Activated CD4-positive, CD25-positive, alpha-beta regulatory T cell treated with anti-CD3 and anti-CD28 coated beads, Interleukin-2, amount 50 U/mL, for 24 hours (primary cell): ENCODE results near the gene KCNJ1.

Experiments used
- ATAC-seq, 2 donors: fragments of 150-1000 bp; cut with Tn5 transposase; one replicate each; pipeline ENCODE4 v1.10.0; 2021; ENCODE audit warnings: mild to moderate bottlenecking in 1 of 2, moderate library complexity in 1 of 2

Gene KCNJ1

GRCh38 chr11:128867277-128867676 lies at the start of gene KCNJ1:
Gene KCNJ1, minus strand, starts transcription at chr11:128867296. Its CDS starts 27,053 bp downstream, at chr11:128840243.
- no peak for ATAC-seq

GRCh38 chr11:128916681-128917080 lies 49.6 kb upstream of the KCNJ1 start:
- ATAC-seq: no peak

- no peak for ATAC-seq
Measured at GRCh38 chr11:128916037-128916572, 49.0 kb upstream of the KCNJ1 start.

DNA sequence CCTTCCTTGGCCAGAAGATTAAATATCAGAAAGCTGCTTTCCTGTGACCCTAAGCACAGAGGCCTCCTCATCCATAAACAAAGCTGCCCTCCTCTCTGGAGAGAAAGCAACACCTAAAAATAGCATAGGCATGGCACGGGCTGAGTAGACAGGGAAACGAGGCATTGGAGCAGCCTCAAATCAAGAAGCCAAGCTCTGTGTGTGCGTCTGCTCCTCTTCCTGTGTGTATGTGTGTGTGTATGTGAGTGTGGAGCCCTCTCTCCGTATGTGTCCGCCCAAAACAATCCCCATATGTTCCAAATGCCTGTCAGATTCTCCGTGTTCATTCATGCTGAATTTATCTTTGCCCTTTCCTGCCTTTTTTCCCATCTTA lies 48.0 kb upstream of the KCNJ1 start:
- no peak for ATAC-seq

DNA sequence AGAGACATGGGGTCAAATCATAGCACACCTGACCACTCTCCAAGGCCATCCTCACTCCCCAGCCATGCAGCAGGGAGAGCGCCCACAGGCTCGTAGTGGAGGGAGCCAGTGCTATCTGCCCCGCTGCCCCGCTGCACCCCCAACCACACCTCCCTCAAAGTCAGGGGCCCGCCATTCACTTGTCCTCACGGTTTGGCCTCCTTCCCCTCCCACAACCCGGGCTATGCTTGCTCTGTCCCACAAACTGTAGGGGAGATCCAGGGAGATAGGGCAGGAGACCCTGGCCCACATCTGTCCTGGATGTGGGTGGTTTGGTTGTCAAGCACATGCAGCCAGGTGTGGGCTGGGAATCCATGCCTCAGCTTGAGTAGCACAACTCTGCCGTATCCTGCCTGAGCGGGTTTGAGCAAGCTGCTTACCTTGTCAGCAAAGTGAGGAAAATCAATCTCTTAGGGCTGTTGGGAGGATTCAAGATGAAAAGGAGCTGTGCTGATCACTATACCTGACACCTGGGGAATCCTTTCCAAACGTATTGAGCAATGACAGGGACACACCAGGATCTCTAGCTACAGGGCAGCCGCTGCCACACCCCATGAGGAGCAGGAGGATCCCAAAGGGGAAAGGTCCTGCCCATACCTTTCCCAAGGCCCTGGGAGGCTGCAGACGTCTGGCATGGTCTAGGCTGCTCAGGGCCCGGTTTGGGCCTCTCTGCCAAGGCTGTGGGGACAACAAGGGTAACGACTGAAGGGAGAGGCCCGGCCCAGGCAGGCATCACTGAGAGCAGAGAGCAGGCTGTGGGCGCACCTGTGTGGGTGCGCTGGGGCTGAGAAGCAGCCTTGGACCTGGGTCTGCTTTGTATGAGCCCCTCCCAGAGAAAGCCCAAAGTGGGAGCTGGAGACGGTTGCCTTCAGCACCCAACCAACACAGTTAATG lies 47.4 kb upstream of the KCNJ1 start:
- no peak for ATAC-seq

DNA sequence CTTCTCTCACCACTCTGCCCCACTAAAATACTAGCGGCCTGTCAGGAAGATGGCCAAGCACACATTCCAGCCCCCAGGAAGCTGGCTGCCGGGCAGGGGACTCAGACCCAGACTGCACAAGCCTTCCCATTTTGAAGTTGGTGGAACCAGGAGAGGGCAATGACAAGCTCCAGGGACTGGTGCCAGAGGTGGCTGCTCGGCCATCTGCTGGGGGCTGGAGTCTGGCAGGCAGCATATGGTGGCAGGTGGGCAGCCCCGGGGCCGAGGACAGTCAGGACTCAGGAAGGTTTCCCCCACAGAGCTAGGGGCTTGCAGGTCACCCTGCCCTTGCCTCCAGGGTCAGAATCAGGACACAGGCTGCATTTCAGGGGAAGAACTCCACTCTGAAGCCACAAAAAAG lies 46.7 kb upstream of the KCNJ1 start:
- ATAC-seq: no peak

DNA sequence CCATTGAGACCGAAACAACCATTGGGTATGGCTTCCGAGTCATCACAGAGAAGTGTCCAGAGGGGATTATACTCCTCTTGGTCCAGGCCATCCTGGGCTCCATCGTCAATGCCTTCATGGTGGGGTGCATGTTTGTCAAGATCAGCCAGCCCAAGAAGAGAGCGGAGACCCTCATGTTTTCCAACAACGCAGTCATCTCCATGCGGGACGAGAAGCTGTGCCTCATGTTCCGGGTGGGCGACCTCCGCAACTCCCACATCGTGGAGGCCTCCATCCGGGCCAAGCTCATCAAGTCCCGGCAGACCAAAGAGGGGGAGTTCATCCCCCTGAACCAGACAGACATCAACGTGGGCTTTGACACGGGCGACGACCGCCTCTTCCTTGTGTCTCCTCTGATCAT lies 44.6 kb upstream of the KCNJ1 start:
- ATAC-seq: no peak

GRCh38 chr11:128911239-128911638 lies 44.1 kb upstream of the KCNJ1 start:
- no peak for ATAC-seq

DNA sequence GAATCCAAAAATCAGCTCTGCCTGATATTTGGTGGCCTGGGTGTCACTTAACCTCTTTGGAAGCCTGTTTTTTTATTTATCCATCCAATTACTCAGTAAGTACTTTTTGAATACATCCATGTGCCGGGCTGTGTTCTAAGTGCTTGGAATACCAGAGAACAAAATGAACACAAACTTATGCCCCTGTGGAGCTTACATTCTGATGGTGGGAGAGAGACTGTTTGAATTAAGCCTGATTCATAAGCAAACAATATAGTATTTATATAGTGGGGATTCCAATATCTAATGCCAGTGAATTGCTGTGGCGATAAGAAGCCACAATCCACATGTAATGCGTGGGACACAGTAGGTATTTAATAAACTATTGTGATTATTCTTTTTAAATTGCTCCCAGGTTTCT lies 43.5 kb upstream of the KCNJ1 start:
- ATAC-seq: no peak

DNA sequence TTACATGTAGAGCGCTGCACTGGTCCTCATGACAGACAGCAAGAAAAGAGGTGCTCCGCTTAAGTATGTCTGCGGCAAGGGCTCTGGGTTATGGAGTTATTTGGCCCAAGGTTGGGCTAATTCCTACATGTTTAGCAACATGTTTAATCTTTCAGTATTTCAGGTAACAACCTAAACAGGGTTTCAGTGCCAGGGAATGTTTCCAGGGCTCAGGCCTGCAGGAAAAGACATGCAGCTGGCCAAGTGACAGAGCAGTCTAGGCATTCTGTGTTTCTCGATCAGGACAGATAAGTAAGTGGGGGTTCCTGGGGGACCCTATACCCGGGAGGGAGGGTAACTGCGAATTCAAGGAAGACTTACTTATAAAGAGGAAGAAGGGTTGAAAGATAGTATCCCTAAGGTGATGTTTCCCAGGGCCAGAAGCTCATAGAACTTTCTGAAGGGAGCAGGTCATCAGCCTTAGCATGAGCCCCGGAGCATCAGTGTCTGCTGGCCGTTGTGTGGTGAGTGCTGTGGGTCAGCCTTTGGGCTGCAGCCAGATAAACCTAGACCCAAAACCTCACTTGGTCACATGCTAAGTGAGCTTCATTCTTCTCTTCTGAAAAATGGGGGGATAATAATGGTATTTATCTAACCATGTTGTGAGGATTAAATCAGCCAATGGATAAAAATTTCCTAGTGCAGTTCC lies 42.5 kb upstream of the KCNJ1 start:
- ATAC-seq: no peak

- no peak for ATAC-seq
Measured at GRCh38 chr11:128908391-128909246, 41.5 kb upstream of the KCNJ1 start.

GRCh38 chr11:128907585-128907984 lies 40.5 kb upstream of the KCNJ1 start:
- no peak for ATAC-seq

GRCh38 chr11:128906185-128907050 lies 39.3 kb upstream of the KCNJ1 start:
- no peak for ATAC-seq

GRCh38 chr11:128905345-128906184 lies 38.5 kb upstream of the KCNJ1 start:
- peak; percentile 58 to 73 for ATAC-seq

- peak; percentile 5 to 34 for ATAC-seq
Measured at GRCh38 chr11:128904656-128905344, 37.7 kb upstream of the KCNJ1 start.

- ATAC-seq: no peak
Measured at GRCh38 chr11:128904303-128904655, 37.2 kb upstream of the KCNJ1 start.

GRCh38 chr11:128903248-128904061 lies 36.4 kb upstream of the KCNJ1 start:
- no peak for ATAC-seq

GRCh38 chr11:128902515-128903066 lies 35.5 kb upstream of the KCNJ1 start:
- no peak for ATAC-seq
